Ecto neural progenitor cell (in vitro differentiated cells): ENCODE results near the gene ZNHIT2.
"Not testable (repeated sequence)": the region's sequence is repeated elsewhere in the genome, so short reads cannot be mapped to it uniquely, and the experiment has no call there.

Experiments
- DNase-seq: peaks from one replicate; pipeline ENCODE4 v3.0.0-alpha.2; 2018; ENCODE audit warnings: low spot score

ZNHIT2 gene

GRCh38 chr11:65119670-65119995, 2.1 kb upstream of the ZNHIT2 start:
- no peak for DNase-seq

- not testable (repeated sequence) for DNase-seq
Observed at GRCh38 chr11:65118891-65119669, 1.6 kb upstream of the ZNHIT2 start.

DNA sequence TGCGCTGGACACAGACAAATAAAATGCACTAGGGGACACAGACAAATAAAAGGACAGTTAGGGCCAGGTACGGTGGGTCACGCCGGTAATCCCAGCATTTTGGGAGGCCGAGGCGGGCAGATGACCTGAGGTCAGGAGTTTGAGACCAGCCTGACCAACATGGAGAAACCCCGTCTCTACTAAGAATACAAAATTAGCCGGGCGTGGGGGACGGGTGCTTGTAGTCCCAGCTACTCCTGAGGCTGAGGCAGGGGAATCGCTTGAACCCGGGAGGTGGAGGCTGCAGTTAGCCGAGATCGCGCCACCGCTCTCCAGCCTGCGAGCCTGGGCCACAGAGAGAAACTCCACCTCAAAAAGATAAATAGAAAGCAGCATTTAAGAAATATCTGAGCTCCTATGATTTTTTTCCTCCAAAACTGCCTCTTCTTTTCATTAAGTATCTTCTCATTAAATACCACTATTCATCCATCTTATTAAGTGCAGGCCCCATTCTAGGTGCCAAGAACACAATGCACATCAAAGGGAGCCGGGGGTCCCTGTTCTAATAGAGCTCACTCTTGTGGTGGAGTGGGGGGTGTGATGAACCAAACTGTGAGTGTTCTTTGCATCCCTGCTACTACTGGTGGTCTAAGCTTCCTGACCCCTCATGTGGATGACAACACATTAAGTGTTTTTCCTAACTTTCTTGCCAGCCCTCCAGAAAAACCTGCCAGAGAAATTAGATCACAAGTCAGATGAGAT, 766 bp upstream of the ZNHIT2 start:
- DNase-seq = no peak

DNA sequence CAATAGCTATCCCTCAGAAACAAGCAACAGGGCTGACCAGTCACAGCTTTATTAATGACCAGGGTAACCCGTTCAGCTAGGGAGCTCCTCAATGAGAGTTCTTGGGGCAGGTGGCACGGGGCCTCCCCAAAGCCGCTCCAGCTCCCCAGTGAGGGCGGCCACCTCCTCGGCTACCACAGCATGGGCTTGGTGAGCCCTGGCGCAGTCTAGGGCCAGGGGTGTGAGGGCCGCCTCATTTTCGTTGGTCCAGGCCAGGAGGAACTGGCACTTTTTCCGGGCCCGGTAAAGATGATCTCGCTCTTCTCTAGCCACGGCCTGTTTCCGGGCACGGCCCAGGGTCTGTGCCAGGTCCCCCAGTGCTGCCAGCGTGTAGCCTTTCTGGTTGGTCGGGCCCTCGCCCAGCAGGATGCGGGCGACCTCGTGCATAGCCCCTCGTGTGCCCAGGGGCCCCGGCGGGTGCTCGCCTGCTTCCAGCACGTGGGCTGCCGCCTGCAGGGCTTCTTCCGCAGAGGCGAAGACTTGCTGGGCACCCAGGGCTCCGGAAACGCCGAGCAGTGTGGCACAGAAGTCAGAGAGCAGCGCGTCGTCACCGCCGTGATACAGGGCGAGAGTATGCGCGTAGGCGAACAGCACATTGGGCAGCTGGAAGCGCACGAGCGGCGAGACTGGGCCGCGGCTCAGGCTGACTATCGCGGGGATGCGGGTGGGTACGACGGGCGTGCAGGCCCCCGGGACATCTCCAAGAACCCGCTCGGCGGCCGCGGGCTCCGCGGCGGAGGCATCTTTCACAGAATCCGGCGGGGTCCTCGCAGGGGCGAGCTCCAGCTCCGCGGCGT, 913 bp downstream of the ZNHIT2 start:
- peak; percentile 47 for DNase-seq

- DNase-seq = peak; percentile 45
Observed at GRCh38 chr11:65115361-65116082, 2.0 kb downstream of the ZNHIT2 start.

- DNase-seq = peak; percentile 43
Observed at GRCh38 chr11:65114538-65115171, 2.8 kb downstream of the ZNHIT2 start.

DNA sequence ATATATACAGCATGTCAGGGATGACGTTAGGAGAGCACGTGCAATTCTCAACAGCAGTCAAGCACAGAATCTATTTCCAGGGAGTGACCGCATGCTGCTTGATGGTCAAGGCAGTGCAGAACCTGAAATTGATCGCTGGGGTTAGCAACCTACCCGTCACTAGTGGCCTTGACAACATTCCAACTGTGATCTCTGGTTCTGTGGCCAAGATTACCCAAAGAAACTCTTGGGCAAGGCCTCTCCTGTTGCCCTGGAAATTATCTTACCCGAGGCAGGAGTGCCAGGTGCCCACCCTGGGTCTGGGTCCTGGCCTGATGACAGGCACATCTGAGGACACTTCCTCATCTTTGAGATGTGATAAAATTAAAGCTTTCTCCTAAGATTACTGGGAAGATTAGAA, 3.7 kb downstream of the ZNHIT2 start:
- no peak for DNase-seq

GRCh38 chr11:65113361-65113756, 4.1 kb downstream of the ZNHIT2 start:
- DNase-seq = no peak

DNA sequence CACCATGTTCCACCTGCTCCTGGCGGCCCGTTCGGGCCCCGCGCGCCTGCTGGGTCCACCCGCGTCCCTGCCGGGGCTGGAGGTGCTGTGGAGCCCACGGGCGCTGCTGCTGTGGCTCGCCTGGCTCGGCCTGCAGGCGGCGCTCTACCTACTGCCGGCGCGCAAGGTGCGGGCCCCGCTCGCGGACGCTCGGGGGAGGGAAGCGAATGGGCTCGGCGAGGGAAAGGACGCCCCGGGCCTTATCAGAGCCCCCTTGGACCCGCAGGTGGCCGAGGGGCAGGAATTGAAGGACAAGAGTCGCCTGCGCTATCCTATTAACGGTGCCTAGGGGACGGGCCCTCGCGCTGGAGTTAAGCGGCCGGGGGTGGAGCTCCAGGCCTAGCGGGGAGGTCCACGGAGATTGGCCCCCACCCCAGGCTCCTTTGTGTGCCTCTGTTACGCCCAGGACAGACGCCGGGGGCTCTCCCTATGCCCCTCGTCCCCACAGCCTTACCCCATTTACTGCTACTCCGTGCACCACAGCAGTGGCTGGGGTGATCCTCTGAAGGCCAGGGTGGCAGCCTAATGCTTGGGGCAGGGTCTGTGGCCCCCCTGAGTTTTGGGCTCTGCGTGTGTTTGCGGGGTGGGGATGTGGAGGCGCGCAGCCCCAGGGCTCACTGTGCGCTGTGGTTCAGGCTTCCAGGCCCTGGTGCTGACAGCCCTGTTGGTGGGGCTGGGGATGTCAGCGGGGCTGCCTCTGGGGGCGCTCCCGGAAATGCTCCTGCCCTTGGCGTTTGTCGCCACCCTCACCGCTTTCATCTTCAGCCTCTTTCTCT, 4.7 kb downstream of the ZNHIT2 start:
- DNase-seq = peak; percentile 65

DNA sequence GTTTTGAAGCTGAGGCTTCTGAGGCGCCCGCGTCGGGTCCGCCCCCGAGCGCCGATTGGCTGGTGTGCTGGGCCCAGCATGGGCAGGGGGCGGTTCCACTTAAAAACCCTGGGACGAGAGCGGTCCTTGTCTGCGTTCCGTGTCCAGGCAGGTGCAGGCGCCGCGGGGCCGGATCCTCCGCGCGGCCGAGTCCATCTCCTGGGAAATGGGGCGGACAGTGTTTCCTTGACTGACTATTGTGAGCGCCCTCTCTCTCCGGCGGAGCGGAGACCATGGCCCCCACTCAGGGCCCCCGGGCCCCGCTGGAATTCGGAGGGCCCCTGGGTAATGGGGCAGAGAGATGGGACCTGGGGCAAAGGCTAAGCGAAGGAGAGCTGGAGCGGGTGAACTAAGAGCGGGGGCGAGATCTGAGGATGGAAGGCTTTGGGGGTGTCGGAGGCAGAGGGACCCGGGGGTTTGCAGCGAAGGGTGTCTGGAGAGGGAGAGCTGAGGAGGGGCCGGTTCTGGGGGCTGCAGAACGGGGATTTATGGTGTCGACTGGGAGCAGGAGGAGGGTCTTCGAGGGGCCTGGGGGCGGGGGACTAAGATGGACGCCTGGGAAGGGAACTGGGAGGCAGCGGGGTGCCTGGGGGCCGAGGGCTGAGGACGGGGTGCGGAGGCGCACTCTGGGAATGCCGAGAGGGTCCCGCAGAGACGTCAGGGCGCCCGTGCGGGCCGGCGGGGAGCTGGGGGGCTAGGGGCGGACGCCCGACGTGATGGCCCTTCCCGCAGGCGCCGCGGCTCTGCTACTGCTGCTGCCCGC, 5.6 kb downstream of the ZNHIT2 start, which contains the start of gene TM7SF2:
TSS of gene TM7SF2 (plus strand) at position 129 of the 802 bp plus-strand sequence. CDS start at position 273, 144 bp downstream.
- peak; percentile 97 for DNase-seq

DNA sequence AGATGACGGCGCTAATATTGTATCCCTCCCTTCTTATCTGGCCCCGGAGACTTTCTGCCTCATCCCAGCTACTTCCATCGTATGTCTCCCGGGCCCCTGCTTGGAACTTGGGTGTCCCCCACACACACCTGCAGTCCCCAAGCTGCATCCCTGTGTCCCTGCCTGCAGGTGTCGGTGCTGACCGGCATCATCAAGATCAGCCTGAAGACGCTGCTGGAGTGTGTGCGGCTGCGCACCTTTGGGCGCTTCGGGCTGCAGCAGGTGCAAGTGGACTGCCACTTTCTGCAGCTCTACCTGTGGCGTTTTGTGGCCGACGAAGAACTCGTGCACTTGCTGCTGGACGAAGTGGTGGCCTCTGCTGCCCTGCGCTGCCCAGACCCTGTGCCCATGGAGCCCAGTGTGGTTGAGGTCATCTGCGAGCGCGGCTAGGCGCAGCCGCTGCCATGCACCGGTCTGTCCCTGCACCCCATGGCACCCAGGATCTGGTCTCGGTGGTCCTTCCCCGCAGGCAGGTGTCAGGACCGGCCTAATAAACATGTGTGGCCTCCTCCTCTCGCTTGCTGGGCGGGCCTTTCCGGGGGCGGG, 6.2 kb downstream of the ZNHIT2 start:
- no peak for DNase-seq

DNA sequence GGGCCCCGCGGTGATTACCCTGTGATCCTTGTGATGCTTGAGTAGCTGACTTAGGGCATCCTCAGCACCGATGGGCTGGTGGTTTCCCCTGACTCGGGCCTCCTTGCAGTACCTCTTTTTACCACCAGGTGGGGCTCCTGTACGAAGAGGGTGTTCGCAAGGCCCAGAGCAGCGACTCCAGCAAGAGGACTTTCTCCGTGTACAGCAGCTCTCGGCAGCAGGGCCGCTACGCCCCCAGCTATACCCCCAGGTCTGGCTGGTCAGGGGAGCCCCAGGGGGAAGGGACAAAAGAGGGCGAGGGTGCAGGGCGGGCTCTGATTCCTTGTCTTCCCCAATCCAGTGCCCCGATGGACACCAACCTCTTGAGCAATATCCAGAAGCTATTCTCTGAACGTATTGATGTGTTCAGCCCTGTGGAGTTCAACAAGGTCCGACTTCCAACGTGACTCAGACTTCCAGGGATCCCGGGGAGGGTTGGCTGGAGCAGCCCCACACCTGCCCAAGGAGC, 7.1 kb downstream of the ZNHIT2 start:
- DNase-seq = peak; percentile 92

GRCh38 chr11:65109231-65110198, 8.0 kb downstream of the ZNHIT2 start:
- peak; percentile 44 for DNase-seq

DNA sequence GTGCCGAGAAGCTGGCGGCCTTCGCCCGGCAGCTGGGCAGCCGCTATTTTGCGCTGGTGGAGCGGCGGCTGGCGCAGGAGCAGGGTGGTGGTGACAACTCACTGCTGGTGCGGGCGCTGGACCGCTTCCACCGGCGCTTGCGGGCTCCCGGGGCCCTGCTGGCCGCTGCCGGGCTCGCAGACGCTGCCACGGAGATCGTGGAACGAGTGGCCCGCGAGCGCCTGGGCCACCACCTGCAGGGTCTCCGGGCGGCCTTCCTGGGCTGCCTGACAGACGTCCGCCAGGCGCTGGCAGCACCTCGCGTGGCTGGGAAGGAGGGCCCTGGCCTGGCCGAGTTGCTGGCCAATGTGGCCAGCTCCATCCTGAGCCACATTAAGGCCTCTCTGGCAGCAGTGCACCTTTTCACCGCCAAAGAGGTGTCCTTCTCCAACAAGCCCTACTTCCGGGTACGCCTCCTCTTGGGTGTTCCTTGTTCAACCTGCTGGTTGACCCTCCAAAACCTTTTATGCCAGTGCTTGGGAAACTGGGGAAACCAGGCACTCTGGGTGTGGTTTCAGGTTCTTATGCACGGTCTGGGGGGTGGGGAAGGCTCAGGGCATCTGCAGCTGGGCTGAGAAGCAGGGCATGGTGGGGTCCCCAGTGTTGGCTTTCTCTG, 8.9 kb downstream of the ZNHIT2 start:
- DNase-seq = no peak

DNA sequence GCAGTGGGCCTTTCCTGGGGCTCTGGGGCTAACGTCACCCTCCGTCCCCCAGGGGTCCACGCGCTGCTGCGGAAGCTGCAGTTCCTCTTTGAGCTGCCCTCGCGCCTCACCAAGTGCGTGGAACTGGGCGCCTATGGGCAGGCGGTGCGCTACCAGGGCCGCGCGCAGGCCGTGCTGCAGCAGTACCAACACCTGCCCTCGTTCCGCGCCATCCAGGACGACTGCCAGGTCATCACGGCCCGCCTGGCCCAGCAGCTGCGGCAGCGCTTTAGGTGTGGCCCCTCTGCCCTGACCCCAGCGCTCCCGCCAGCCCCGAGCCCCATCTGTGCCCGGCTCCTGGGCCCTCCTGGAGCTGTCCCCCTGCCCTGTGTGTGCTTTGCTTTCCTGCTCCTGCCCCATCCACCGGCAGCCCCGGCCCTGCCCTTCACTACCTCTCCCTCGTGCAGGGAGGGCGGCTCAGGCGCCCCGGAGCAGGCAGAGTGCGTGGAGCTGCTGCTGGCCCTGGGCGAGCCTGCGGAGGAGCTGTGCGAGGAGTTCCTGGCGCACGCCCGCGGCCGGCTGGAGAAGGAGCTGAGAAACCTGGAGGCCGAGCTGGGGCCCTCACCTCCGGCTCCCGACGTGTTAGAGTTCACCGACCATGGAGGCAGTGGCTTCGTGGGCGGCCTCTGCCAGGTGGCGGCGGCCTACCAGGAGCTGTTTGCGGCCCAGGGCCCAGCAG, 9.6 kb downstream of the ZNHIT2 start:
- peak; percentile 46 for DNase-seq

DNA sequence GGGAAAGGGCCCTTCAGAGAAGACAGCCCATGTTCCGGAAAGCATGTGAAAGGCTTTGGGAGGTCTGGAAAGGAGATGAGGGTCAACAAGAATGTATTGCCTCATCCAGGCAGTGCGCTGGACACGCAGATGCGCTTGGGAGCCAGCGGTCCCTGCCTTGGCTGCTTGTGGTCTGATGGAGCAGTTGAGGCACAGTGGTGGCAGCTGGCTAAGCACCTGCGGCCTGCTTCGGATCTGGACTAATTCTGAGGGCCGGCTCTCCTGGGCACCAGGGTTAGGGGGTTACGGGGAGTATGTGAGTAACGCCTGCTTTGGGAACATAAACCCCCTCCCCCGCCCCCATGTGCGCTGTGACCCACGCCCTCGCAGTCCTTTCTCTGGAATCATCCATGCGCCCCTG, 10.4 kb downstream of the ZNHIT2 start:
- no peak for DNase-seq

DNA sequence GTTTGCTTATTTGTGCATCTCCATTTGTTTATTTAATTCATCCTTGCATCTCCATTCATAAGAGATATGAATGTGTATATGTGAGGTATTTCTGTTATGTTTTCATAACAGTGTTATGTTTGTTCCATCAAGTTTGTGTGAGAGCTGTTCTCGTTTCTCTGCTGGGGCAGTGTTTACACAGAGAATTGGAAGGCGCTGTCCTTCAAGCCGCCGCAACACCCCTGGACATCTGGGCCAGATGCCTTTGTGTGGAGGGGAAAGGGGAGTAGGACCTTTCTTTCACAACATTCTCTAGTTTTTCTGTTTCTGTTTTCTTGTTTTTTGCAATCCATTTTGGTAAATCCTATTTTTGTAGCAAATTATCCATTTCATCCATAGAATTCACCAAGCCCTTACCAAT, 12.9 kb downstream of the ZNHIT2 start:
- DNase-seq = no peak
